GM12878 (cell line): Measurements from ENCODE around the gene RALGDS. TPM values are rescaled to one million over a fixed set of nuclear protein-coding genes. Genes with fewer than 3 reads are reported as not detected.

Source experiments
- CUX1 ChIP-seq: IDR thresholded peaks from 2 replicates; pipeline ENCODE4 v1.6.1; 2012; ENCODE audit warnings: improper control_type of control experiment, low read depth, low read length; ENCODE audit not compliant: insufficient replicate concordance
- ETV6 ChIP-seq, 2 experiments: fragments of 450-650 bp in 1 of 2; IDR thresholded peaks in 1 of 2; conservative IDR thresholded peaks in 1 of 2; 2 replicates each; pipeline ENCODE4 v1.6.1; 2014; ENCODE audit warnings: antibody characterized with exemption in 1 of 2, borderline replicate concordance in 1 of 2, low read depth in 1 of 2, mild to moderate bottlenecking in 1 of 2, moderate library complexity in 1 of 2
- MYB ChIP-seq: fragments of 150-350 bp; IDR thresholded peaks from 2 replicates; pipeline ENCODE4 v1.6.1; 2014; ENCODE audit warnings: mild to moderate bottlenecking, low read depth, low read length, borderline replicate concordance
- SMAD1 ChIP-seq: fragments of 450-650 bp; IDR thresholded peaks from 2 replicates; pipeline ENCODE4 v1.6.1; 2018; ENCODE audit warnings: mild to moderate bottlenecking, low read depth; ENCODE audit not compliant: partially characterized antibody
- ZNF687 ChIP-seq: fragments of 450-650 bp; IDR thresholded peaks from 2 replicates; pipeline ENCODE4 v1.6.1; 2017; ENCODE audit warnings: mild to moderate bottlenecking, moderate library complexity
- polyA plus RNA-seq, 11 experiments: library from polyadenylated mRNA; depleted of rRNA in 4 of 11; unstranded in 6 of 11; stranded (reverse) in 5 of 11; fragments of >200 nt; fragmentation: Nextera tagmentation in 4 of 11; fragmentation: Illumina TruSeq in 1 of 11; extraction: Ambion mirVana in 4 of 11; extraction: Trizol in 1 of 11; gene quantifications; 1 replicate in 1 of 11; 2 replicates in 10 of 11; pipeline versions ENCODE4 v1.2.1 to v1.2.3, GENCODE V29; 2011 to 2016; ENCODE audit warnings: inconsistent platforms in 2 of 11, missing spikeins in 2 of 11, low read depth in 1 of 11
- total RNA-seq, 4 experiments: library from RNA; depleted of rRNA in 3 of 4; stranded (reverse); fragments of >200 nt in 3 of 4; fragmentation: Illumina TruSeq in 1 of 4; extraction: Trizol in 1 of 4; gene quantifications; 2 replicates each; pipeline versions ENCODE4 v1.2.1 to v1.2.3, GENCODE V29; 2013 to 2021

Gene RALGDS
- total and polyA plus RNA-seq, 10 of the 15 experiments (the other 5 are each of a cell fraction or from before 2014, with no cell fraction given) = 1.3 to 48.6 (median 21.2) TPM

GRCh38 chr9:133130685-133131244, 9.7 kb upstream of the RALGDS start (continued):
- no peak for TF ChIP-seq CUX1
- TF ChIP-seq SMAD1 = no peak
- TF ChIP-seq ETV6 (conservative IDR thresholded peaks at IDR 0.05 in 1 of 2, IDR thresholded peaks at IDR 0.05 in 1 of 2; ENCODE audit: borderline replicate concordance in 1 of 2, low read depth in 1 of 2) = no peak
- peak; percentile 87 for TF ChIP-seq ZNF687
- no peak for TF ChIP-seq MYB
- TF ChIP-seq, all 136 proteins: peak for 13
